ENCODE results near the gene ANKRD28.

The ANKRD28 gene

DNA sequence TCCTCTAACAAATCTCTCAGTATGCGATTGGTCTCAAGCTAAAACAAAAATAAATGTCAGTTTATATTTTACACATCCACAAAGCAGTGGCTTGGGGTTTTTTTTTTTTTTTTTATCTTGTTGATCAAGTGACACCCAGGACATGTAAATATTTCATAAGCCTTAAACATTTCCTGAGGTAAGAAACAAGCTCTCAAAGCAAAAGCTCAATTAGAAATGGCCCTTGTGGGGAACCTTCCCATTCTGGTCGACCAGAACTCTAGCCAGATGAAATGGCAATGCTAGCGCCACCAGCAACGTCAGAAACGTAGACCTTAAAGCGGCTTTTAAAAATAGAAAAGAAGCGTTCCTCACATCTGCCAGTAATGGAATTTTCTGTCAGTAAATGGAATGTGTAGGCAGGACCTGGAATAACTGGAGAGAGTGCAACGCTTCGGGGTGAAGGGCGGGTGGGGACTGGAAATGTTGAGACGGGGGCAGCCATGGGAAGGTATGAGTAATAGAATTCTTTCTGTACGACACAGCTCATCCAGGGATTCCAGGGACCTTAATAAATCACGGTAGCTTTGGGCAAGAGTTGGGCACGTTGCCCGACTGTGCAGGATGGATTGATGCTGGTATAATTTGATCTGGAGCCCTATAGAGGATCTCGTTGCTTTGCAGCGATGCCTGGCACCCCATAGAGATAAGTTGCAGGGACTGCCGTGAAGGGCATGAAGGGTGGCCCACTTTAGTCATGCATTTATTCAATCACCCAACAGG is 151.9 kb downstream of the ANKRD28 start:
- DNase-seq = no peak
- H3K36me3 ChIP-seq (replicated peaks; ENCODE audit: insufficient read depth, low read length) = no peaks in the 10 kb centered on the region
- H3K4me2 ChIP-seq (ENCODE audit: low read depth, low read length) = no peak overlapping the region
- H4K20me1 ChIP-seq (ENCODE audit: insufficient read depth, low read length) = no peaks in the 10 kb centered on the region
- no peaks in the 10 kb centered on the region for H3K9me3 ChIP-seq (replicated peaks; ENCODE audit: insufficient read depth, low read length)
- no peaks in the 10 kb centered on the region for H3K9me2 ChIP-seq (replicated peaks; ENCODE audit: insufficient read depth, low read length)
- TF ChIP-seq, protein P1, sequence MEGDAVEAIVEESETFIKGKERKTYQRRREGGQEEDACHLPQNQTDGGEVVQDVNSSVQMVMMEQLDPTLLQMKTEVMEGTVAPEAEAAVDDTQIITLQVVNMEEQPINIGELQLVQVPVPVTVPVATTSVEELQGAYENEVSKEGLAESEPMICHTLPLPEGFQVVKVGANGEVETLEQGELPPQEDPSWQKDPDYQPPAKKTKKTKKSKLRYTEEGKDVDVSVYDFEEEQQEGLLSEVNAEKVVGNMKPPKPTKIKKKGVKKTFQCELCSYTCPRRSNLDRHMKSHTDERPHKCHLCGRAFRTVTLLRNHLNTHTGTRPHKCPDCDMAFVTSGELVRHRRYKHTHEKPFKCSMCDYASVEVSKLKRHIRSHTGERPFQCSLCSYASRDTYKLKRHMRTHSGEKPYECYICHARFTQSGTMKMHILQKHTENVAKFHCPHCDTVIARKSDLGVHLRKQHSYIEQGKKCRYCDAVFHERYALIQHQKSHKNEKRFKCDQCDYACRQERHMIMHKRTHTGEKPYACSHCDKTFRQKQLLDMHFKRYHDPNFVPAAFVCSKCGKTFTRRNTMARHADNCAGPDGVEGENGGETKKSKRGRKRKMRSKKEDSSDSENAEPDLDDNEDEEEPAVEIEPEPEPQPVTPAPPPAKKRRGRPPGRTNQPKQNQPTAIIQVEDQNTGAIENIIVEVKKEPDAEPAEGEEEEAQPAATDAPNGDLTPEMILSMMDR (IDR thresholded peaks at IDR 0.05; ENCODE audit: low read length) = no peak
- TF ChIP-seq EZH2phosphoT487 (IDR thresholded peaks at IDR 0.05; ENCODE audit: low read length) (no peak), EZH2 (optimal IDR thresholded peaks at IDR 0.05; ENCODE audit: low read depth, low read length) (no peak)
- H3K27me3 ChIP-seq (replicated peaks; ENCODE audit: insufficient read depth, low read length) = no peaks in the 10 kb centered on the region
- H3K27ac ChIP-seq (ENCODE audit: low read length) = no peak overlapping the region
- no peaks in the 10 kb centered on the region for H3K79me2 ChIP-seq (ENCODE audit: low read length)
- no peak overlapping the region for H3K4me3 ChIP-seq (ENCODE audit: low read length)
- no peak overlapping the region for H3K9ac ChIP-seq (ENCODE audit: low read length)
- peaks cover 28% of the 10 kb centered on the region for H3F3A ChIP-seq (ENCODE audit: insufficient read depth, low read length)
- H3K4me1 ChIP-seq (ENCODE audit: low read length) = peaks cover 43% of the 10 kb centered on the region
- H2AFZ ChIP-seq (ENCODE audit: low read length) = no peak overlapping the region

DNA sequence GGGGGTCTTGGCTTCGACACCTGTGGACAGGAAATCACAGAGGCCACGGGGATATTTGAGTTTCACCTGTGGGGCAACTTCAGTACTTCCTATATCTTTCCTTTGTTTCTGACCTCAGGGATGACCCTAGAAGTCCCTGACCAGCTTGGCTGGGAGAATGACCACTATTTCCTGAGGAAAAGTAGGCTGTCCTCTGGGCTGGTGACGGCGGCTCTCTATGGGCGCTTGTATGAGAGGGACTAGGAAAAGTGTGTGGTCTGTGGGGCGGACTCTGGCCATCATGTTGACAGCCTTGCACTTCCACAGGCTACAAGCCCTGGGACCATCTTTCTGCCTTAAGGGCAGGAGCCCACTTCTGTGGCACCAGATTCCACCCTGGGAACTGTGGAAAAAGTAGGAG is 152.5 kb downstream of the ANKRD28 start:
- Histone ChIP-seq H3K79me2 (ENCODE audit: low read length) (no peaks in the 10 kb centered on the region), H3K9me2 (replicated peaks; ENCODE audit: insufficient read depth, low read length) (no peaks in the 10 kb centered on the region), H3K36me3 (replicated peaks; ENCODE audit: insufficient read depth, low read length) (no peaks in the 10 kb centered on the region), H4K20me1 (ENCODE audit: insufficient read depth, low read length) (no peaks in the 10 kb centered on the region), H3K9ac (ENCODE audit: low read length) (no peak overlapping the region), H3K4me3 (ENCODE audit: low read length) (no peak overlapping the region), H3K27me3 (replicated peaks; ENCODE audit: insufficient read depth, low read length) (no peaks in the 10 kb centered on the region), H3K27ac (ENCODE audit: low read length) (no peak overlapping the region), H3K4me1 (ENCODE audit: low read length) (peaks cover 39% of the 10 kb centered on the region), H3K9me3 (replicated peaks; ENCODE audit: insufficient read depth, low read length) (no peaks in the 10 kb centered on the region), H3K4me2 (ENCODE audit: low read depth, low read length) (no peak overlapping the region), H2AFZ (ENCODE audit: low read length) (no peak overlapping the region), H3F3A (ENCODE audit: insufficient read depth, low read length) (peaks cover 26% of the 10 kb centered on the region)
- TF ChIP-seq EZH2phosphoT487 (IDR thresholded peaks at IDR 0.05; ENCODE audit: low read length) (no peak), EZH2 (optimal IDR thresholded peaks at IDR 0.05; ENCODE audit: low read depth, low read length) (no peak)
- TF ChIP-seq, protein P1 (IDR thresholded peaks at IDR 0.05; ENCODE audit: low read length) = no peak
- no peak for DNase-seq

DNA sequence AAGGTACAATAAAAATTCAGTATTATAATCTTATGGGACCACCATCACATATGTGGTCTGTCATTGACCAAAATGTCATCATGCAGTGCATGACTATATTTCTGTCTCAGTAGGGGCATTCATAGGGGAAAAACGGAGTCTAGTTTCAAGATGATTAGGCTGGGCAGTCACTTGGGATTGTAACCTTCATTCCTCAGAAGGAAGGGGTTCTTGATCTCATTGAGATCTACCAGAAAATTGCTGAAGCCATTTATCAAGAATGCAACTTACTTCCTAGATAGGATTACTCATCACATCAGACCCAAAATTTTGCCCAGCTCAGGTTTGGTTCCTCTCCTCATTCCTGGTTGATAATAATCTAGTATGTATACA is 158.9 kb downstream of the ANKRD28 start:
- Histone ChIP-seq H4K20me1 (ENCODE audit: insufficient read depth, low read length) (no peaks in the 10 kb centered on the region), H3K4me1 (ENCODE audit: low read length) (peaks cover 22% of the 10 kb centered on the region), H3K27ac (ENCODE audit: low read length) (no peak overlapping the region), H3K27me3 (replicated peaks; ENCODE audit: insufficient read depth, low read length) (no peaks in the 10 kb centered on the region), H3K4me2 (ENCODE audit: low read depth, low read length) (peak overlapping the region; percentile 35; the same call in 1 of the 2 replicates), H3K9ac (ENCODE audit: low read length) (no peak overlapping the region), H3K9me2 (replicated peaks; ENCODE audit: insufficient read depth, low read length) (no peaks in the 10 kb centered on the region), H3K36me3 (replicated peaks; ENCODE audit: insufficient read depth, low read length) (no peaks in the 10 kb centered on the region), H2AFZ (ENCODE audit: low read length) (no peak overlapping the region), H3K4me3 (ENCODE audit: low read length) (no peak overlapping the region), H3F3A (ENCODE audit: insufficient read depth, low read length) (peaks cover 10% of the 10 kb centered on the region), H3K79me2 (ENCODE audit: low read length) (no peaks in the 10 kb centered on the region), H3K9me3 (replicated peaks; ENCODE audit: insufficient read depth, low read length) (no peaks in the 10 kb centered on the region)
- DNase-seq = no peak
- TF ChIP-seq EZH2 (optimal IDR thresholded peaks at IDR 0.05; ENCODE audit: low read depth, low read length) = no peak
